GM12878 (cell line): ENCODE data around the gene SFI1. TPM values are rescaled to one million over a fixed set of nuclear protein-coding genes. Genes with fewer than 3 reads are reported as not detected.

Experiments
- ATAC-seq: fragments of 200-7000 bp; cut with Tn5 transposase; 3 replicates; pipeline ENCODE4 v1.9.1; 2020; ENCODE audit warnings: mild to moderate bottlenecking, moderate library complexity
- BruUV-seq: library from RNA; stranded (reverse); fragments of 400-500 nt; replicated peaks from 2 replicates; lab custom pipeline; 2021; lab: Mats Ljungman, UMichigan
- CTCF ChIA-PET: fragments of 300-600 bp; sonication (Branson Sonifier 250); formaldehyde crosslinking; extraction: SDS; loops from one replicate; lab custom pipeline; 2021; ENCODE audit warnings: inconsistent platforms; lab: Yijun Ruan, JAX
- POLR2A ChIA-PET: fragments of 350-600 bp; formaldehyde crosslinking; extraction: SDS; loops from one replicate; lab custom pipeline; 2021; ENCODE audit warnings: inconsistent platforms; lab: Charles Lee
- RAD21 ChIA-PET: fragments of 300-600 bp; sonication (Branson Sonifier 250); formaldehyde crosslinking; loops from one replicate; lab custom pipeline; 2023; ENCODE audit warnings: antibody characterized with exemption; ENCODE audit not compliant: unreplicated experiment; lab: Charles Lee
- SMC1A ChIA-PET: fragments of 300-600 bp; sonication (Branson Sonifier 250); formaldehyde crosslinking; loops from one replicate; lab custom pipeline; 2023; ENCODE audit not compliant: unreplicated experiment, uncharacterized antibody; lab: Charles Lee
- DNase-seq: peaks from one replicate; pipeline ENCODE4 v3.0.0-alpha.2; 2011; ENCODE audit warnings: low read depth, low spot score
- FAIRE-seq: peaks from 3 replicates; lab custom pipeline; 2011; peaks lifted over from hg19 to GRCh38; lab: Jason Lieb, UNC
- H2AFZ ChIP-seq: 2 replicates; pipeline ENCODE4 v1.6.0; 2011; ENCODE audit warnings: low read depth, low read length, control low read depth; ENCODE audit not compliant: control insufficient read depth
- H3K27ac ChIP-seq: 2 replicates; pipeline ENCODE4 v1.5.1; 2011; ENCODE audit warnings: control low read depth; ENCODE audit not compliant: control insufficient read depth, insufficient read depth
- H3K27me3 ChIP-seq, 2 experiments: replicated peaks in 1 of 2; 2 replicates each; pipeline versions ENCODE4 v1.6.0 to v1.6.1; 2011; ENCODE audit warnings: low read length in 1 of 2; ENCODE audit not compliant: control insufficient read depth in 2 of 2, insufficient read depth in 2 of 2
- H3K36me3 ChIP-seq, 2 experiments: 2 replicates each; pipeline ENCODE4 v1.5.1; 2011; ENCODE audit warnings: low read length in 1 of 2; ENCODE audit not compliant: control insufficient read depth in 2 of 2, insufficient read depth in 2 of 2
- H3K4me1 ChIP-seq: 2 replicates; pipeline ENCODE4 v1.6.1; 2011; ENCODE audit warnings: mild to moderate bottlenecking, low read length, moderate library complexity, mixed read lengths; ENCODE audit not compliant: control insufficient read depth, insufficient read depth
- H3K4me2 ChIP-seq: 2 replicates; pipeline ENCODE4 v1.6.0; 2011; ENCODE audit warnings: control low read depth; ENCODE audit not compliant: control insufficient read depth, insufficient read depth
- H3K4me3 ChIP-seq: fragments of 200-600 bp; sonication (generic); 2 replicates; pipeline ENCODE4 v1.5.1; 2016
- H3K79me2 ChIP-seq: 2 replicates; pipeline ENCODE4 v1.6.0; 2011; ENCODE audit warnings: low read length; ENCODE audit not compliant: control insufficient read depth, insufficient read depth
- H3K9ac ChIP-seq: 2 replicates; pipeline ENCODE4 v1.8.0; 2011; ENCODE audit warnings: low read length, control low read depth, mixed read lengths; ENCODE audit not compliant: control insufficient read depth, insufficient read depth
- H3K9me3 ChIP-seq: replicated peaks from 3 replicates; pipeline ENCODE4 v1.5.1; 2011; ENCODE audit warnings: mild to moderate bottlenecking, low read length; ENCODE audit not compliant: control insufficient read depth, insufficient read depth
- H4K20me1 ChIP-seq: 2 replicates; pipeline ENCODE4 v1.6.0; 2011; ENCODE audit not compliant: control insufficient read depth, insufficient read depth
- MEF2B ChIP-seq: fragments of 450-650 bp; IDR thresholded peaks from 2 replicates; pipeline ENCODE4 v1.6.1; 2018; ENCODE audit warnings: mild to moderate bottlenecking, moderate library complexity; ENCODE audit not compliant: partially characterized antibody, poor library complexity, severe bottlenecking
- MYC ChIP-seq: IDR thresholded peaks from 2 replicates; pipeline ENCODE4 v1.6.1; 2011; ENCODE audit warnings: mild to moderate bottlenecking, low read length, moderate library complexity, inconsistent platforms; ENCODE audit not compliant: insufficient read depth, insufficient replicate concordance, insufficient read length, severe bottlenecking
- RELA ChIP-seq: fragments of 450-650 bp; IDR thresholded peaks from 2 replicates; pipeline ENCODE4 v1.8.0; 2014; ENCODE audit warnings: borderline replicate concordance; ENCODE audit not compliant: partially characterized antibody
- SREBF1 ChIP-seq: IDR thresholded peaks from 2 replicates; pipeline ENCODE4 v1.6.1; 2012; ENCODE audit warnings: mild to moderate bottlenecking, low read length
- SUZ12 ChIP-seq: fragments of 200-600 bp; sonication (generic); IDR thresholded peaks from one replicate; pipeline ENCODE4 v1.6.1; 2018; ENCODE audit warnings: antibody characterized with exemption, mild to moderate bottlenecking; ENCODE audit not compliant: unreplicated experiment
- YBX1 ChIP-seq: fragments of 450-650 bp; IDR thresholded peaks from 2 replicates; pipeline ENCODE4 v1.6.1; 2016; ENCODE audit warnings: antibody characterized with exemption
- WGBS: methylation state at CpG from one replicate; pipeline ENCODE4 v1.1.6; 2016; ENCODE audit warnings: low lambda C conversion rate; ENCODE audit not compliant: insufficient replicate concordance, insufficient coverage; ENCODE audit errors: missing lambda C conversion rate; 5-methylcytosine and 5-hydroxymethylcytosine counted together
- in situ Hi-C: fragments of 300-500 bp; cut with MboI; formaldehyde crosslinking; loops from 9 replicates; pipeline ENCODE4 v1.14.3; 2018; ENCODE audit warnings: mixed read lengths
- intact Hi-C: fragments of 100-400 bp; cut with micrococcal nuclease; formaldehyde crosslinking; loops from one replicate; pipeline ENCODE4 v1.14.2; 2022; ENCODE audit not compliant: unreplicated experiment
- polyA plus RNA-seq, 11 experiments: library from polyadenylated mRNA; depleted of rRNA in 4 of 11; unstranded in 6 of 11; stranded (reverse) in 5 of 11; fragments of >200 nt; fragmentation: Nextera tagmentation in 4 of 11; fragmentation: Illumina TruSeq in 1 of 11; extraction: Ambion mirVana in 4 of 11; extraction: Trizol in 1 of 11; gene quantifications; 1 replicate in 1 of 11; 2 replicates in 10 of 11; pipeline versions ENCODE4 v1.2.1 to v1.2.3, GENCODE V29; 2011 to 2016; ENCODE audit warnings: inconsistent platforms in 2 of 11, missing spikeins in 2 of 11, low read depth in 1 of 11
- total RNA-seq, 4 experiments: library from RNA; depleted of rRNA in 3 of 4; stranded (reverse); fragments of >200 nt in 3 of 4; fragmentation: Illumina TruSeq in 1 of 4; extraction: Trizol in 1 of 4; gene quantifications; 2 replicates each; pipeline versions ENCODE4 v1.2.1 to v1.2.3, GENCODE V29; 2013 to 2021
- TF ChIP-seq, protein P1 (sequence below): fragments of 450-650 bp; IDR thresholded peaks from 2 replicates; pipeline ENCODE4 v1.6.1; 2017; ENCODE audit warnings: mild to moderate bottlenecking, moderate library complexity
- TF ChIP-seq, protein P2 (sequence below): IDR thresholded peaks from 2 replicates; pipeline ENCODE4 v1.6.1; 2012; ENCODE audit warnings: low read depth, low read length, improper control_type of control experiment
- TF ChIP-seq, protein P3 (sequence below): IDR thresholded peaks from 2 replicates; pipeline ENCODE4 v1.6.1; 2012; ENCODE audit warnings: low read depth, low read length, improper control_type of control experiment
- TF ChIP-seq, protein P4 (sequence below): fragments of 450-650 bp; IDR thresholded peaks from 2 replicates; pipeline ENCODE4 v1.6.1; 2017; ENCODE audit warnings: mild to moderate bottlenecking, moderate library complexity

Gene SFI1
- total and polyA plus RNA-seq, 10 of the 15 experiments (the other 5 are each of a cell fraction or from before 2014, with no cell fraction given) = 6.3 to 70.1 (median 30.4) TPM

DNA sequence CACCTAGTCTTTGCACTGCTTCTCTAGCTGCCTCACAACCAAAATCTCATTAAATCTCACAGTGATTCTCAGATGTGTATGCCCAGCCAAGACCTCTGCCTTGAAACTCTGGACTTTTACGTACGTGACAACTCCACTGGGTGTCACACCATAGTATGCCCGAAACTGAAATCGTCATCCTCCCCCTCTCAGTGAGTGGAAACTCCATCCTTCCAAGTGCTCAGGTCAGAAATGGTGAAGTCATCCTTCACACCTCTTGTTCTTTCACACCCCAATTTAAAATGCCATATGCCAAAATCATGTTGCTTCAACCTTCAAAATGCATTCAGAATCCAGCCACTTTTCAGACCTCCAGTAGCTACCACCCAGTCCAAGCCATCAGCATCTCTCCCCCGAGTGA lies 42.5 kb downstream of the SFI1 start:
- Histone ChIP-seq H3K27ac (peak overlapping the region; percentile 79), H3K4me3 (no peak overlapping the region), H3K27me3 (no peaks in the 10 kb centered on the region), H4K20me1 (no peaks in the 10 kb centered on the region), H3K4me1 (peaks cover 34% of the 10 kb centered on the region), H3K9ac (no peak overlapping the region; the same call in 1 of the 2 replicates), H3K79me2 (no peaks in the 10 kb centered on the region), H3K4me2 (peak overlapping the region; percentile 54), H3K9me3 (no peaks in the 10 kb centered on the region), H3K36me3 (peaks cover 2 to 10% of the 10 kb centered on the region in 2 experiments; a peak in 2 of 4 replicates), H2AFZ (no peak overlapping the region; the same call in 1 of the 2 replicates)
- FAIRE-seq (no peak), ATAC-seq (peak; percentile 69), DNase-seq (peak; percentile 58)
- RAD21 ChIA-PET = interaction anchor here (0.8 to 1.2 kb wide), 3 partner anchors 14 to 87 kb away, joined by 3 to 4 read pairs (median 3); no protein-coding TSS in a partner anchor
- POLR2A ChIA-PET = interaction anchor here (1.3 to 6.8 kb wide), 4 partner anchors 8 to 326 kb away, joined by 3 to 82 read pairs (median 6); partner anchors contain the start of genes EIF4ENIF1 and SFI1
- no TSS peak for BruUV-seq
- in situ Hi-C loops = no loop called here
- WGBS = 61% methylated on average over 5 of the region's 5 CpGs
- CTCF ChIA-PET = interaction anchor here (1.6 to 2.0 kb wide), 3 partner anchors 14 to 87 kb away, joined by 7 to 11 read pairs (median 9); no protein-coding TSS in a partner anchor
- intact Hi-C loops = loop anchor here (5.0 kb wide), 1 partner anchor 42 kb away; the partner anchor contains the start of gene SFI1
- SMC1A ChIA-PET = interaction anchor here (1.0 to 4.0 kb wide), 13 partner anchors 8 to 85 kb away, joined by 3 to 29 read pairs (median 5); partner anchors contain the start of gene SFI1
- TF ChIP-seq, protein P1, sequence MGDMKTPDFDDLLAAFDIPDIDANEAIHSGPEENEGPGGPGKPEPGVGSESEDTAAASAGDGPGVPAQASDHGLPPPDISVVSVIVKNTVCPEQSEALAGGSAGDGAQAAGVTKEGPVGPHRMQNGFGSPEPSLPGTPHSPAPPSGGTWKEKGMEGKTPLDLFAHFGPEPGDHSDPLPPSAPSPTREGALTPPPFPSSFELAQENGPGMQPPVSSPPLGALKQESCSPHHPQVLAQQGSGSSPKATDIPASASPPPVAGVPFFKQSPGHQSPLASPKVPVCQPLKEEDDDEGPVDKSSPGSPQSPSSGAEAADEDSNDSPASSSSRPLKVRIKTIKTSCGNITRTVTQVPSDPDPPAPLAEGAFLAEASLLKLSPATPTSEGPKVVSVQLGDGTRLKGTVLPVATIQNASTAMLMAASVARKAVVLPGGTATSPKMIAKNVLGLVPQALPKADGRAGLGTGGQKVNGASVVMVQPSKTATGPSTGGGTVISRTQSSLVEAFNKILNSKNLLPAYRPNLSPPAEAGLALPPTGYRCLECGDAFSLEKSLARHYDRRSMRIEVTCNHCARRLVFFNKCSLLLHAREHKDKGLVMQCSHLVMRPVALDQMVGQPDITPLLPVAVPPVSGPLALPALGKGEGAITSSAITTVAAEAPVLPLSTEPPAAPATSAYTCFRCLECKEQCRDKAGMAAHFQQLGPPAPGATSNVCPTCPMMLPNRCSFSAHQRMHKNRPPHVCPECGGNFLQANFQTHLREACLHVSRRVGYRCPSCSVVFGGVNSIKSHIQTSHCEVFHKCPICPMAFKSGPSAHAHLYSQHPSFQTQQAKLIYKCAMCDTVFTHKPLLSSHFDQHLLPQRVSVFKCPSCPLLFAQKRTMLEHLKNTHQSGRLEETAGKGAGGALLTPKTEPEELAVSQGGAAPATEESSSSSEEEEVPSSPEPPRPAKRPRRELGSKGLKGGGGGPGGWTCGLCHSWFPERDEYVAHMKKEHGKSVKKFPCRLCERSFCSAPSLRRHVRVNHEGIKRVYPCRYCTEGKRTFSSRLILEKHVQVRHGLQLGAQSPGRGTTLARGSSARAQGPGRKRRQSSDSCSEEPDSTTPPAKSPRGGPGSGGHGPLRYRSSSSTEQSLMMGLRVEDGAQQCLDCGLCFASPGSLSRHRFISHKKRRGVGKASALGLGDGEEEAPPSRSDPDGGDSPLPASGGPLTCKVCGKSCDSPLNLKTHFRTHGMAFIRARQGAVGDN = peak; percentile 94
- TF ChIP-seq RELA = no peak
- TF ChIP-seq, protein P2, sequence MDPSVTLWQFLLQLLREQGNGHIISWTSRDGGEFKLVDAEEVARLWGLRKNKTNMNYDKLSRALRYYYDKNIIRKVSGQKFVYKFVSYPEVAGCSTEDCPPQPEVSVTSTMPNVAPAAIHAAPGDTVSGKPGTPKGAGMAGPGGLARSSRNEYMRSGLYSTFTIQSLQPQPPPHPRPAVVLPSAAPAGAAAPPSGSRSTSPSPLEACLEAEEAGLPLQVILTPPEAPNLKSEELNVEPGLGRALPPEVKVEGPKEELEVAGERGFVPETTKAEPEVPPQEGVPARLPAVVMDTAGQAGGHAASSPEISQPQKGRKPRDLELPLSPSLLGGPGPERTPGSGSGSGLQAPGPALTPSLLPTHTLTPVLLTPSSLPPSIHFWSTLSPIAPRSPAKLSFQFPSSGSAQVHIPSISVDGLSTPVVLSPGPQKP = no peak
- no peak for TF ChIP-seq MYC
- TF ChIP-seq, protein P3, sequence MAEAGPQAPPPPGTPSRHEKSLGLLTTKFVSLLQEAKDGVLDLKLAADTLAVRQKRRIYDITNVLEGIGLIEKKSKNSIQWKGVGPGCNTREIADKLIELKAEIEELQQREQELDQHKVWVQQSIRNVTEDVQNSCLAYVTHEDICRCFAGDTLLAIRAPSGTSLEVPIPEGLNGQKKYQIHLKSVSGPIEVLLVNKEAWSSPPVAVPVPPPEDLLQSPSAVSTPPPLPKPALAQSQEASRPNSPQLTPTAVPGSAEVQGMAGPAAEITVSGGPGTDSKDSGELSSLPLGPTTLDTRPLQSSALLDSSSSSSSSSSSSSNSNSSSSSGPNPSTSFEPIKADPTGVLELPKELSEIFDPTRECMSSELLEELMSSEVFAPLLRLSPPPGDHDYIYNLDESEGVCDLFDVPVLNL = no peak
- no peak for TF ChIP-seq SUZ12
- TF ChIP-seq YBX1 = no peak
- no peak for TF ChIP-seq SREBF1
- TF ChIP-seq, protein P4, sequence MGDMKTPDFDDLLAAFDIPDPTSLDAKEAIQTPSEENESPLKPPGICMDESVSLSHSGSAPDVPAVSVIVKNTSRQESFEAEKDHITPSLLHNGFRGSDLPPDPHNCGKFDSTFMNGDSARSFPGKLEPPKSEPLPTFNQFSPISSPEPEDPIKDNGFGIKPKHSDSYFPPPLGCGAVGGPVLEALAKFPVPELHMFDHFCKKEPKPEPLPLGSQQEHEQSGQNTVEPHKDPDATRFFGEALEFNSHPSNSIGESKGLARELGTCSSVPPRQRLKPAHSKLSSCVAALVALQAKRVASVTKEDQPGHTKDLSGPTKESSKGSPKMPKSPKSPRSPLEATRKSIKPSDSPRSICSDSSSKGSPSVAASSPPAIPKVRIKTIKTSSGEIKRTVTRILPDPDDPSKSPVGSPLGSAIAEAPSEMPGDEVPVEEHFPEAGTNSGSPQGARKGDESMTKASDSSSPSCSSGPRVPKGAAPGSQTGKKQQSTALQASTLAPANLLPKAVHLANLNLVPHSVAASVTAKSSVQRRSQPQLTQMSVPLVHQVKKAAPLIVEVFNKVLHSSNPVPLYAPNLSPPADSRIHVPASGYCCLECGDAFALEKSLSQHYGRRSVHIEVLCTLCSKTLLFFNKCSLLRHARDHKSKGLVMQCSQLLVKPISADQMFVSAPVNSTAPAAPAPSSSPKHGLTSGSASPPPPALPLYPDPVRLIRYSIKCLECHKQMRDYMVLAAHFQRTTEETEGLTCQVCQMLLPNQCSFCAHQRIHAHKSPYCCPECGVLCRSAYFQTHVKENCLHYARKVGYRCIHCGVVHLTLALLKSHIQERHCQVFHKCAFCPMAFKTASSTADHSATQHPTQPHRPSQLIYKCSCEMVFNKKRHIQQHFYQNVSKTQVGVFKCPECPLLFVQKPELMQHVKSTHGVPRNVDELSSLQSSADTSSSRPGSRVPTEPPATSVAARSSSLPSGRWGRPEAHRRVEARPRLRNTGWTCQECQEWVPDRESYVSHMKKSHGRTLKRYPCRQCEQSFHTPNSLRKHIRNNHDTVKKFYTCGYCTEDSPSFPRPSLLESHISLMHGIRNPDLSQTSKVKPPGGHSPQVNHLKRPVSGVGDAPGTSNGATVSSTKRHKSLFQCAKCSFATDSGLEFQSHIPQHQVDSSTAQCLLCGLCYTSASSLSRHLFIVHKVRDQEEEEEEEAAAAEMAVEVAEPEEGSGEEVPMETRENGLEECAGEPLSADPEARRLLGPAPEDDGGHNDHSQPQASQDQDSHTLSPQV = 0 out of 2 replicates have a peak, but pooled peaks have one; percentile 51
- peak; percentile 47 for TF ChIP-seq MEF2B
